Mucosa of descending colon (tissue), 3 donors: ENCODE data around the gene STARD6. TPM values are rescaled to one million over a fixed set of nuclear protein-coding genes. Genes with fewer than 3 reads are reported as not detected.
A peak's percentile ranks its signal among the peaks of the same experiment; 100 is the strongest.
"Not testable (repeated sequence)": the region's sequence is repeated elsewhere in the genome, so short reads cannot be mapped to it uniquely, and the experiment has no call there.

Source experiments
- ATAC-seq: fragments of 200-7000 bp; cut with Tn5 transposase; one replicate; pipeline ENCODE4 v1.9.1; 2020; ENCODE audit warnings: mild to moderate bottlenecking, moderate library complexity
- DNase-seq, 3 donors: peaks; one replicate each; pipeline ENCODE4 v3.0.0-alpha.2; 2020
- H3K36me3 ChIP-seq: fragments of 200-600 bp; one replicate; pipeline ENCODE4 v1.8.0; 2021; ENCODE audit warnings: low read depth, mild to moderate bottlenecking
- H3K4me1 ChIP-seq: fragments of 200-600 bp; one replicate; pipeline ENCODE4 v1.8.0; 2021; ENCODE audit warnings: low read depth, mild to moderate bottlenecking
- H3K4me3 ChIP-seq: fragments of 200-600 bp; one replicate; pipeline ENCODE4 v1.8.0; 2021; ENCODE audit warnings: mild to moderate bottlenecking
- H3K9me3 ChIP-seq: fragments of 200-600 bp; one replicate; pipeline ENCODE4 v1.8.0; 2021; ENCODE audit warnings: mild to moderate bottlenecking
- intact Hi-C, 2 donors: fragments of 100-400 bp; cut with DNase I in 1 of 2; cut with micrococcal nuclease in 1 of 2; formaldehyde crosslinking; loops; one replicate each; pipeline versions ENCODE4 v1.11.0 to v1.11.1; 2022; cut with DNase I, micrococcal nuclease
- total RNA-seq, 3 donors: library from RNA; stranded (reverse); fragmentation: NEBNext Ultra II Directional in 2 of 3; extraction: Animal tissue kit (Norgen Biotek cat#: 25700) in 2 of 3; gene quantifications; one replicate each; pipeline versions ENCODE4 v1.2.1 to v1.2.4, GENCODE V29; 2021 to 2023
- TF ChIP-seq, protein P1 (sequence below): fragments of 200-600 bp; IDR thresholded peaks from one replicate; pipeline ENCODE4 v1.8.0; 2022; ENCODE audit warnings: antibody characterized with exemption, mild to moderate bottlenecking
- donor health status: DM: no; HTN: no; CAD: no; lungs with moderate emphysema.
- donor health status: DM: no; HTN: no; CAD: no.
- donor health status: DM: no; HTN: yes; CAD: no.

STARD6 gene
- total RNA-seq, 3 donors from 2014 or later = not detected

- intact Hi-C loops = loop anchor here in 1 of 2 donors (10.0 kb wide), 1 partner anchor 284 kb away; no protein-coding TSS in a partner anchor
- Histone ChIP-seq H3K4me3 (no peak overlapping the region), H3K4me1 (peaks cover 3% of the 10 kb centered on the region), H3K9me3 (no peaks in the 10 kb centered on the region), H3K36me3 (no peaks in the 10 kb centered on the region)
- no peak for DNase-seq
- no peak for ATAC-seq
- TF ChIP-seq, protein P1, sequence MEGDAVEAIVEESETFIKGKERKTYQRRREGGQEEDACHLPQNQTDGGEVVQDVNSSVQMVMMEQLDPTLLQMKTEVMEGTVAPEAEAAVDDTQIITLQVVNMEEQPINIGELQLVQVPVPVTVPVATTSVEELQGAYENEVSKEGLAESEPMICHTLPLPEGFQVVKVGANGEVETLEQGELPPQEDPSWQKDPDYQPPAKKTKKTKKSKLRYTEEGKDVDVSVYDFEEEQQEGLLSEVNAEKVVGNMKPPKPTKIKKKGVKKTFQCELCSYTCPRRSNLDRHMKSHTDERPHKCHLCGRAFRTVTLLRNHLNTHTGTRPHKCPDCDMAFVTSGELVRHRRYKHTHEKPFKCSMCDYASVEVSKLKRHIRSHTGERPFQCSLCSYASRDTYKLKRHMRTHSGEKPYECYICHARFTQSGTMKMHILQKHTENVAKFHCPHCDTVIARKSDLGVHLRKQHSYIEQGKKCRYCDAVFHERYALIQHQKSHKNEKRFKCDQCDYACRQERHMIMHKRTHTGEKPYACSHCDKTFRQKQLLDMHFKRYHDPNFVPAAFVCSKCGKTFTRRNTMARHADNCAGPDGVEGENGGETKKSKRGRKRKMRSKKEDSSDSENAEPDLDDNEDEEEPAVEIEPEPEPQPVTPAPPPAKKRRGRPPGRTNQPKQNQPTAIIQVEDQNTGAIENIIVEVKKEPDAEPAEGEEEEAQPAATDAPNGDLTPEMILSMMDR = no peak
These were observed 33.2 kb upstream of the STARD6 start for GRCh38 chr18:54390838-54391237.

GRCh38 chr18:54389143-54389505 lies 31.5 kb upstream of the STARD6 start:
- no peaks in the 10 kb centered on the region for H3K4me1 ChIP-seq
- no peak for ATAC-seq
- no peaks in the 10 kb centered on the region for H3K9me3 ChIP-seq
- H3K36me3 ChIP-seq = no peaks in the 10 kb centered on the region
- TF ChIP-seq, protein P1 = no peak
- intact Hi-C loops = no loop called here
- no peak overlapping the region for H3K4me3 ChIP-seq
- DNase-seq = no peak

- TF ChIP-seq, protein P1 = no peak
- H3K9me3 ChIP-seq = no peaks in the 10 kb centered on the region
- H3K36me3 ChIP-seq = no peaks in the 10 kb centered on the region
- no peak overlapping the region for H3K4me3 ChIP-seq
- ATAC-seq = peak; percentile 79
- intact Hi-C loops = no loop called here
- H3K4me1 ChIP-seq = no peaks in the 10 kb centered on the region
- DNase-seq = peak in 2 of 3 donors; percentile 24 to 41
These were observed 30.8 kb upstream of the STARD6 start for GRCh38 chr18:54388203-54389142.

GRCh38 chr18:54387631-54388030 lies 30.0 kb upstream of the STARD6 start:
- Histone ChIP-seq H3K36me3 (no peaks in the 10 kb centered on the region), H3K4me3 (no peak overlapping the region), H3K9me3 (no peaks in the 10 kb centered on the region), H3K4me1 (no peaks in the 10 kb centered on the region)
- TF ChIP-seq, protein P1 = no peak
- intact Hi-C loops = no loop called here
- ATAC-seq = peak; percentile 13
- no peak for DNase-seq

- H3K36me3 ChIP-seq = not testable (repeated sequence)
These were observed 29.3 kb upstream of the STARD6 start for GRCh38 chr18:54386800-54387495.

DNA sequence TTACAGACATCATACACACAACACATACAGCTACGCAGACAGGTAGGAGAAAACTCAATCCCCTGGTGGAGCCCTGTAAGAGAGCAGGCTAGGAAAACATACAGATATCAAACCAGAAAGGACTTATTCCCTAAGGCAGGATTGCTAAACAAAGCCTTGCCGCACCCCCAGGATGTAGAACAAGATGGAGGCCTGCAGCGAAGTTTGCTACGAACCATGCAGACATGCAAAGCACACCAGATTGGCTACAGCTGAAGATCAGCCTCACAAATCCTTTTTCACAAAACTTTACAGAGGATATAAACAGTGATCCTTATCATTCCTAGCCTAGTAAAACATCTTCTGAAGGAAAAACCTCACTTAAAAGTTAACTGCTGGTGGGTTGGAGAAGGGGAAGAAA lies 28.4 kb upstream of the STARD6 start:
- ATAC-seq = no peak
- no peaks in the 10 kb centered on the region for H3K9me3 ChIP-seq
- intact Hi-C loops = no loop called here
- no peak for DNase-seq
- no peak overlapping the region for H3K4me3 ChIP-seq
- no peaks in the 10 kb centered on the region for H3K36me3 ChIP-seq
- TF ChIP-seq, protein P1 = no peak
- no peaks in the 10 kb centered on the region for H3K4me1 ChIP-seq

More at GRCh38 chr18:54386800-54387495, 29.3 kb upstream of the STARD6 start:
- H3K9me3 ChIP-seq, H3K4me3 ChIP-seq, H3K4me1 ChIP-seq, intact Hi-C loops, ATAC-seq, DNase-seq: not testable (repeated sequence)
